Omental fat pad (tissue), 4 donors: ENCODE data around the gene TBC1D2. TPM values are rescaled to one million over a fixed set of nuclear protein-coding genes. Genes with fewer than 3 reads are reported as not detected.

Experiments used
- ATAC-seq: fragments of 150-250 bp; one replicate; pipeline ENCODE4 v1.9.1; 2016; ENCODE audit warnings: mild to moderate bottlenecking, moderate library complexity; ENCODE audit not compliant: low FRiP score
- DNase-seq: peaks from one replicate; pipeline ENCODE4 v3.0.0-alpha.2; 2019; ENCODE audit warnings: low spot score
- total RNA-seq, 4 donors: library from RNA; depleted of rRNA; stranded (reverse); fragments of >200 nt; gene quantifications; one replicate each; pipeline ENCODE4 v1.1.0, GENCODE V29; 2016
- TF ChIP-seq, protein P1 (sequence below), 3 donors: fragments of 450-650 bp; IDR thresholded peaks; one replicate each; pipeline ENCODE4 v1.5.1; 2016 to 2017; ENCODE audit warnings: antibody characterized with exemption in 3 of 3, mild to moderate bottlenecking in 3 of 3, moderate library complexity in 2 of 3

Gene TBC1D2
- total RNA-seq, 4 donors from 2014 or later: 7.6 to 37.9 (median 12.4) TPM

DNA sequence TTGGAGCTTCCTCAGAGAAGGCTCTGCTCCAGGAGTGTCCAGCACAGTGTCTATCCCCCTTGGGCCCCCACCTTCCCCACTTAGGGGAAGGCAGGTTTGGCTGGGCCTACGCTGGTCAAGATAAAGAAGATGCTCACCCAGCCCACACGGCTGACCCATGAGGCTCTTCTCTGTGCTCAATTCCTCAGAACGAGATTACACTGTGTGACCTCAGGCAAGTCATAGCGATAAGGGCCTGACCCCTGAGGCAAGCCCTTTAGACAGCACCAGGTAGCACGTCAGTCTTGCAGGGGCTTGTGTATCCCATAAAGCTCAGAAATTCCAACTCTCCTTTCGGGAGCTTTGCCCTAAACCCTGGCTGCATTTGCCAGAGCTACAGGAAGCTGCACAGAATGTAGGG, 95.7 kb downstream of the TBC1D2 start:
- DNase-seq (no peak), ATAC-seq (no peak)
- TF ChIP-seq, protein P1, sequence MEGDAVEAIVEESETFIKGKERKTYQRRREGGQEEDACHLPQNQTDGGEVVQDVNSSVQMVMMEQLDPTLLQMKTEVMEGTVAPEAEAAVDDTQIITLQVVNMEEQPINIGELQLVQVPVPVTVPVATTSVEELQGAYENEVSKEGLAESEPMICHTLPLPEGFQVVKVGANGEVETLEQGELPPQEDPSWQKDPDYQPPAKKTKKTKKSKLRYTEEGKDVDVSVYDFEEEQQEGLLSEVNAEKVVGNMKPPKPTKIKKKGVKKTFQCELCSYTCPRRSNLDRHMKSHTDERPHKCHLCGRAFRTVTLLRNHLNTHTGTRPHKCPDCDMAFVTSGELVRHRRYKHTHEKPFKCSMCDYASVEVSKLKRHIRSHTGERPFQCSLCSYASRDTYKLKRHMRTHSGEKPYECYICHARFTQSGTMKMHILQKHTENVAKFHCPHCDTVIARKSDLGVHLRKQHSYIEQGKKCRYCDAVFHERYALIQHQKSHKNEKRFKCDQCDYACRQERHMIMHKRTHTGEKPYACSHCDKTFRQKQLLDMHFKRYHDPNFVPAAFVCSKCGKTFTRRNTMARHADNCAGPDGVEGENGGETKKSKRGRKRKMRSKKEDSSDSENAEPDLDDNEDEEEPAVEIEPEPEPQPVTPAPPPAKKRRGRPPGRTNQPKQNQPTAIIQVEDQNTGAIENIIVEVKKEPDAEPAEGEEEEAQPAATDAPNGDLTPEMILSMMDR (IDR thresholded peaks at IDR 0.05): no peak

DNA sequence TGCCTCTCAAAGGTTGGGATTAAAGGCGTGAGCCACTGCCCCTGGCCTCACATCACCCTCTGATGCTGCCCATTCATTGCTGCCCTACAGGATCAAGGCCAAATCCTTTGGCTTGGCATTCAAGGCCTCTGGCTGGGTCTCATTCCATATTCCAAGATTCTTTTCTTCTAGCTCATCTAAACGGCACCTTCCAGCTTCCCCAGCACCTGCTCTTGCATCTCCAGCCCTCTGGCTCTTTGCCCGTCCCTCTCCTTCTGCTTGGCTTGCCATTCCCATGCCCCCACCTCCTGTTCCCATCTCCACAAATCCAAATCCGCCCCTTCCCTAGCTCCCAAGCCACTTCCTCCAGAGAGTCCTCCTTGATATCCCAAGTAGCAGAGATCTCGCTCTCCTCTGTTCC, 96.1 kb downstream of the TBC1D2 start:
- TF ChIP-seq, protein P1 (IDR thresholded peaks at IDR 0.05): no peak
- ATAC-seq (no peak), DNase-seq (no peak)

DNA sequence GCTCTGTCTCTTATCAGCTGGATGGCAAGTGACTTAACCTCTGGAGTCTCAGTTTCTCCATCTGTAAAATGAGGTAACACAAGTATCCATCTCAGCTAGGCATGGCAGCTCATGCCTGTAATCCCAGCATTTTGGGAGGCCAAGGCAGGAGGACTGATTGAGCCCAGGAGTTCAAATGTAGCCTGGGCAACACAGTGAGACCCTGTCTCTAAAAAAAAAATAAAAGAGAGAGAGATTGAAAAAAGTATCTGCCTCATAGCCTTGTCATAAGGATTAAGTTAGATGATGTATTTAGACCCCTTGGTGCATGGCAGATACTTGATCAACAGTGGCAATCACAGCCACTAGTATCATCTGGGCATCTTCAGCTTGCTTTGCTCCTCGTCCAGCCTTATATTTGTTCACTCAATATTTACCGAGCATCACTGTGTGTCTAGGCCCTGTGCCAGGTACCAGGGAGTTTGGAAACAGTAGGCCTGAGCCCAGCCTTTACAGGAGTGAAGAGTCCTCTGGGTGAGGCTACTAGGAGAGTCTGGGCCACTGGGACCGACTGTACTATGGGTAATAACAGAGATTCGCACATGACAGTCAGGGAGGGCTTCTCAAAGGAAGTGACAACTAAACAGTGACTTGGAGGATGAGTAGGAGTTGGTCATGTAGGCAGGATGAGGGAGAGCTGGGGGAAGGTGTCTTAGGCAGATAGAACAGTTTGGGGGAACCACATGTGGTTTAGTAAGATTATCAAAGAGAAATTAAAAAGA, 97.2 kb downstream of the TBC1D2 start:
- no peak for DNase-seq
- TF ChIP-seq, protein P1 (IDR thresholded peaks at IDR 0.05): no peak
- no peak for ATAC-seq

DNA sequence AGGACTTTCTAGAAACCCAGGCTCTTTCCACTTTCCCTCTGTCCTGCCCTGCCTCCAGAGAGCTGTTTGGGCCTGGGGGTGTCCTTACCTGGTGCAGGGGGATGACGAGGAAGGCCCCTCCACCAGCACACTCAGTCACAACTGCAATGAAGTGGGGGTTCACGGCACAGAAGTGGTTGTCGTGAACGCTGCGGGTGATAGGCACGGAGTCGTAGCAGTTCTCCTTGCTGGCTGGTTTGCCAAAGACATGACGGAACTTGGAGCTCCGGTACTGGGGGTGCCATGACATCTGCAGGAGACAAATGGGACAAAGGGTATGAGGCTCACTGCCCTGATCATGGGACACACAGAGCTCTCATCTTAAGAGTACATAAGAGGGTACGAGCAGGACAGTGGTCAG, 98.1 kb downstream of the TBC1D2 start:
- TF ChIP-seq, protein P1 (IDR thresholded peaks at IDR 0.05): no peak
- no peak for DNase-seq
- ATAC-seq: no peak

DNA sequence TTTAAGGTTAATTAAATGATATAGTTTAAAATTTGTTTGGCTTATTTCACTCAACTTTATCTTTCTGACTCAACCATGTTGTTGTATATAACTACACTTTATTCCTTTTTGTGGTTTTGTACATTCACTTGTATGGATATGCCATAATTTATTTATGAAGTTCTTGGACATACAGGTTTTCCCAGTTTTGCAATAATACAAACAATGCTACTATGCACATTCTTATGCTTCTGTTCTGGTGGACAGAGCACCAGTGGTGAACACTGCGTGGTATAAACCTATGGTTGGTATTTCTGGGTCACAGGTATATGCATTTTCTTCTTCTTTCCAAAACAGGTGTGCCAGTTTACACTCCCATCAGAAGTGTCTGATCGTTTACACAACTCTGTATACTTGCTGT, 100.8 kb downstream of the TBC1D2 start:
- ATAC-seq (no peak), DNase-seq (no peak)
- TF ChIP-seq, protein P1 (IDR thresholded peaks at IDR 0.05): no peak

DNA sequence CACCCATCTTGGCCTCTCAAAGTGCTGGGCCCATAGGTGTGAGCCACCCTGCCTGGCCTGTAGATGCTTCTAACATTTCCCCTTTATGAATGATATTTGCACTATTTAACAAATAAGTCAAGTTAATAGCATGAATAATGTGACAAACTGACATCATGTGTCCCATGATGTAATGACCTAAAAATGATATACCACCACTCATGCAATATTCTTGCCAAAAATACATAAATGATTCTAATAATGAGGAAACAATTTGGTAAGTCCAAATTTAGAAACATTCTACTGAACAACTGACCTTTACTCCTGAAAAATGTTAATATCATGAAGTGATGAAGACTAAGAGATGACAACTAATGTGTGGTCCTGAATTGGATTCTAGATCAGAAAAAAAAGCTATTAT, 102.9 kb downstream of the TBC1D2 start:
- TF ChIP-seq, protein P1 (IDR thresholded peaks at IDR 0.05): no peak
- ATAC-seq: no peak
- DNase-seq: no peak

DNA sequence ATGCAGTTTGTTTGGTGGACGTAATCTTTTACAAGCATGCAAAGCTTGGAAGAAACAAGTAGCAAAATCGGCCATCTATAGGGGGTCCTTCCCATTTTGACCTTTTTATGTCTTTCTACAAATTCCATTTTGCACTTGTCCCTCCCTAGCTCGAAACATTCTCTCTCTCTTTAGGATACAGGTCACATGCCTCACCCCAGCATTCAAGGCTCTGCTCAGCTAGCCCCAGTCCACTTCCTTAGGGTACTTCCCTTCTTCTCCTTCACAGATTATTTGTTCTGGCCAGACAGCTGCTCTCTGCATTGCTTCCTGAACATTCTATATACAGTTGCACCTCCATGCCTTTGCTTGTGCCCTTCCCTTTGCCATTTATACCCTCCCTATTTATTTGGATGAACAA, 104.7 kb downstream of the TBC1D2 start:
- TF ChIP-seq, protein P1 (IDR thresholded peaks at IDR 0.05): no peak
- DNase-seq (no peak), ATAC-seq (no peak)
